SW 1271 (cell line): ENCODE measurements around the gene ADGRD1.
"Not testable (repeated sequence)": the region's sequence is repeated elsewhere in the genome, so short reads cannot be mapped to it uniquely, and the experiment has no call there.

ENCODE experiments used
- DNase-seq, 2 experiments: peaks; one replicate each; lab custom pipeline; 2025; lab: John Stamatoyannopoulos, UW

The ADGRD1 gene

GRCh38 chr12:130987151-130987931 is 33.6 kb downstream of the ADGRD1 start:
- DNase-seq: no peak

DNA sequence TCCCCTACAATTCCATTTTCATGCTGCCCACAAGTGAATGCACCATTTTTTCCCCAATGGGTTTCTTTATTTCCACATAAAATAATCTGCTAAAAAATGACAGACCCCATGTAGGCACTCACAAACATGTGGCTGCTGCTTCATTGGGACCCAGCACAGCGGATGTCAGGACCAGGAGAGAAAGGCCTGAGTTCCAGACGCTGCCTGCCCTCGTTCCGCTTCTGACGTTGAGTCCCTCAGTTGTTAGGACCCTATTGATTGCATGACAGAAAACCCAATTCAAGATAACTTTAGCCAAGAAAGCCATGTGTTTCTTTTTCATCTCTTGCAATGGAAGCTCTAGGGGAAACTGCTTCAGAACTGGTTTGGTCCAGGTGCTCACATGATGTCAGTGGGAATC is 34.6 kb downstream of the ADGRD1 start:
- DNase-seq: no peak

GRCh38 chr12:130988751-130989150 is 35.0 kb downstream of the ADGRD1 start:
- no peak for DNase-seq

GRCh38 chr12:130989391-130989790 is 35.7 kb downstream of the ADGRD1 start:
- no peak for DNase-seq

- no peak for DNase-seq
Observed at GRCh38 chr12:130990034-130990433, 36.3 kb downstream of the ADGRD1 start.

GRCh38 chr12:130992448-130992847 is 38.7 kb downstream of the ADGRD1 start:
- no peak for DNase-seq

DNA sequence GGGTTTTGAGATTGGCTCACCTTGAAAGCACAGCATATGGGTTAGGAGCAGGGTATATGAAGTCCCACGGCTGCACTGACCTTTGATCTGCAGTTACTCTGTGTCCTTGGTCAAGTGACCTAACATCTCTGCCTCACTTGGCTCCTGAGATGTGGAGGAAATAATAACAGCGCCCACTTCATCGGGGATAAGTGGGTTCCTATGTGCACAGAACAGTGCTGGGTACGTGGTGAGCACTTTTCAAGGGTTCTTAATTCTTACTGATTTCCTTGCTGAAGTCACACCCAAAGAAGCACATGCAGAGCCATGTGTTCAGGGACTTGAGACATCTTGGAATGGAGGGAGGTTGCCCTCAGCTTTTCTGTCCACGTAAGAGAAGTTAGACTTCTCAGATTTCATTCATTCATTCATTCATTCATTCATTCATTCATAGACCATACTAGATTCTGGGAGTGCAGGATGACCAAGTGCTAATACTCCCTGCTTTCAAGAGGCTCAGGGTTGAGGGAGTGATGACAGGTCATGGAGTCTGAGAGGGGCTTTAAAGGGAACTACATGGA is 39.4 kb downstream of the ADGRD1 start:
- DNase-seq: no peak

DNA sequence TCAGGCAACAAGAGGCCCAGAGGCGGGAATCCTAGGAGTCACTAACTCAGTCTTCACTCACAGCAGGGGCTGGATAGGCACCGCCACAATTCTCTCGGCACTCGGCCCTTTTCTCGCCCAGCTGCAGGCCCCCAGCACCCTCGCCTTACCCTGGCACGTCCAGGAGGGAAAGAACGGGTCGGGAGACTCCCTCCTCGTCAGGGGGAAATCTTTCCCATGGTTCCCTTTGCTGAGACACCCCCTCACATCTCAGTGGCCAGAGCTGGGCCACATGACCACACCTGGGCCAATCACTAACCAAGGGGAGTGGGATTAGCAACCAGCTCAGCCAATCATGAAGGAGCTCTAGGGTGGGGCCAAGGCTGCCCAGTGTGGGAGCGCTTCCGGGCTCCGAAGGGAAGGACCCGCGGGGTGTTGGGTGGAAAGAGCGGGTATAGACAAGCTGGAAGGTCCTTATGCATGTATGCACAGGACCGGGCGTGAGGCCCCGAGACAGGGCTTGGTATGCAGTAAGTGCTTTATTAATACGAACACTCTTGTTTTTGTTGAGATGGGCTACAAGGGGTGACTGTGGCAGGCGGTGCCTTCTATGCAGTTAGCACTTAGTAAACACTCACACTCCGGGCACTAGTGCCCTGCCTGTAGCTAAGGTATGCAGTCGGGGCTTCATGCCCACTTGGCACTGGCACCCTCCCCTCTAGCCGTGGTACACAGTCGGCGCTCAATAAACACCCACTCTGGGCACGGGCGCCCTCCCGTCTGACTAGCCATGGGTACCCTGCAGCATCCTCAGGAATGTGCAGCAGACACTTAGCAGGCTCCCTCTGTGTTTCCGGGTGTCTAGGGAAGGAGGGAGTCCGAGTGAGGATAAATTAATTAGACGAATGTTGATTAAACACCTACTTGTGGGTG is 40.3 kb downstream of the ADGRD1 start:
- DNase-seq: no peak

DNA sequence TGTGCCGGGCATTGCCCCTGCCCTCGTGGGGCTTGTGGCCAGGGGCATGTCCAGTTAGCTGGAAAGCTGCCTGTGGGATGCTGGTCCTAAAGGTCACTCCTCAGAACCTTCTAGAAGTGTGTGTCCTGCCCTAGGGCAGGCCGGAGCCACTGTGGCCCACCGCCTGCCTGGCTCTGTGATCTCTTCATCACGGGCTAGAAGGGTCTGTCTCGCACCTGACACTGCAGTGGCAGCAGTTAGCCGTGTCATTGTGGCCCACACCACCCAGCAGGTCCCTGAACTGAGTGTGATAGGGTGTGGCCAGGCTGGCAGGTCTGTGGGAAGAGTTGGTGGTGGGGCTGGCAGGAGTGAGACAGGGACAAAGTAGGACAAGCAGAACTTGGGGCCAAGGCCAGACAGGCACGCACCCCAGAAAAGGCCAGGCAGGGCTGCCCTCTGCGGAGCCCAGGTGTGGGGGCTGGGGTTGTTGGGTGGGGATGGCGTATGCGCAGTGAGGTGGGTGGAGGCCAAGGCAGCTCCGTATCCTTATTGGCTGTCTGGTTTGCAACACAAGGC is 41.2 kb downstream of the ADGRD1 start:
- no peak for DNase-seq

- not testable (repeated sequence) for DNase-seq
Observed at GRCh38 chr12:130995386-130995969, 41.8 kb downstream of the ADGRD1 start.

DNA sequence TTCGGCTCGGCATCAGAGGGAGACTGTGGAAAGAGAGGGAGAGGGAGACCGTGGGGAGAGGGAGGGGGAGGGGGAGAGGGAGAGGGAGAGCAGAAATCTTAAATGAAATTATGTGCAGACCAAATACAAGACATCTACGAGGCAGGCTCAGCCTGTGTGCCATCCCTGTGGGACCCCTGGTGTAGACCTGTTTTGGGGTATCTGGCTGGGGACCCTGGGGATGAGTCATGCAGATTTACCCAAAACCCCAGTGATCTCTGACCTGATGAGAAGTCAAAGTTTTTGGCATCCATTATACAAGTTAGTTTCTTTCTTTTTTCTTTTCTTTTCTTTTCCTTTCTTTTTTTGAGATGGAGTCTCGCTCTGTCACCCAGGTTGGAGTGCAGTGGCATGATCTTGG is 44.4 kb downstream of the ADGRD1 start:
- no peak for DNase-seq

- DNase-seq: no peak
Observed at GRCh38 chr12:131000000-131000486, 46.3 kb downstream of the ADGRD1 start.

DNA sequence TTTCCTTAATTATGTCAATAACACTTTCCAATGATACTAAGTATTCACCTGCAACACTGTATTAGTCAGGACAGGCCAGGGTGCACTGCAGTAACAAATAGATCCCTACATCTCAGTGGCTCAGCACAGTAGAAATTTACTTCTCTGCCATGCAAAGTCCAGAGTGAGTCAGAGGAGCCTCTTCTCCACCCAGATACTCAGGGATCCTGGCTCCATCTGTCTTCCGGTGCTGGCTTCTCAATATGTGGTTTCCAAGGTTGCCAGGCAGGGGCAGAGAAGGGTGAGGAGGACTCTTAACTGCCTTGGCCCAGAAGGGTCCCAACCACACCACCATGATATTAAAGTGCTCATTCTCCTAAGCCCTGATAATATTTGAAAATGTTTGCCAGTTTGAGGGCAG is 47.8 kb downstream of the ADGRD1 start:
- no peak for DNase-seq

DNA sequence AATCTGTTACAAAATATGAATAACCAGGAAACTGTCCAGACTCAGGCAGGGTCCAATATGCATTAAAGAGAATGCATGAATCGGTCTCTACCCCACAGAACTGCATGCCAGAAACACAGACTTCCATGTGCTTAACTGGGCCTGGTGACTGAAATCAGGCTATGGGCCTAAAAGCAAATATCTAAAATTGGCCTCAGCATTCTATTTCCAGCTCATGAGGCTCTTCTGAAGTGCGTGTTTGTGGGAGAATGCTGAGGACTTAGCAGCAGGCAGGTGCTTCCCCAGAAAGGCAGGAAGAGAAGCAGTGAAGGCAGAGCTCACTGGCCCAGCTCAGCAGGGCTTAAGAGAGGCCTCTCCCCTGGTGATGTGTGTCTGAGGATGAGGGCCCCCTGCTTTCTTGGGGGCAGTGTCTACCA is 48.5 kb downstream of the ADGRD1 start:
- DNase-seq: no peak

DNA sequence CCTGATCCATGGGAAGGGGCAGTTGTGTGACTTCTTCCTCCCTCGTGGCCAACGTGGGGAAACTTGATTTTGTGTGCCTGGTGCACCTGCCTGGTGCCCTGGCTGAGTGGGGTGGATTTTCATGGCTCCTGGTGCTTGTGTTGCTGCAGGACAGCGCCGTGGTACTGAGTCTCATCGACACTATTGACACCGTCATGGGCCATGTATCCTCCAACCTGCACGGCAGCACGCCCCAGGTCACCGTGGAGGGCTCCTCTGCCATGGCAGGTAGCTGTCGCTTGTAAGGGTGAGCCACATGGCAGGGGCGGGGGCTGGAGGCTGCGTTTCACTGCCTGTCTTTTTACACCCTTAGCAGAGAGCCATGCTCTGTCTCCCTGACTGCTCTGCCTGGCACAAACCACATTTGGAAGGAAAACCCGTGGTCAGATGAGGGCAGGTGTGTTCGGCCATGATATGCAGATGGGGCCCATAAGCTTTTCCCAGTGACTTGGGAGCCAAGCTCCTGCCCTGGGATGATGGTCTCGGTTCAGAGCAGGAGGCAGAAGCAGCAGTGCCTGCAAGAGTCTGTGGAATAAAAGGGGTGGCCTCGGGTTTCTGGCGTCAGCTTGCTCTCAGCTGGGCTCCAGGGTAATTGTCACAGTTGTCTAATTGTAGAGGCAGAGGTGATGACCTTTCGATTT is 49.5 kb downstream of the ADGRD1 start:
- no peak for DNase-seq

DNA sequence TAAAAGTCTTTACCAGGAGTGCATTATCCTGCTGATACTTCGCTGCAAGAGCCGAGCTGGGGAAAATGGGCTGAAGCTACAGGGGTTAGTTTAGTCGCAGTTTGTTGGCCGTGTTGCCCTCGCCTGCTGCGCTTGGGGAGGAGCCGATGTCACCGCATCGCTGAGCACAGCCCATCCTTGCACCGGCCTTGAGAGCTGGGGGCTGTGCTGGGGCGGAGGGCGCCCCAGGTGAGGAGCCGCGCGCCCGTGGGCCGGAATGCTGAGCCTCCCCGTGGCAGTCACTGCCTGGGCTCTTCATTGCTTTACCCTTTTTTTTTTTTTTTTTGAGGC is 50.0 kb downstream of the ADGRD1 start:
- no peak for DNase-seq

GRCh38 chr12:131004166-131004565 is 50.5 kb downstream of the ADGRD1 start:
- DNase-seq: no peak

GRCh38 chr12:131005161-131006035 is 51.7 kb downstream of the ADGRD1 start:
- no peak for DNase-seq

DNA sequence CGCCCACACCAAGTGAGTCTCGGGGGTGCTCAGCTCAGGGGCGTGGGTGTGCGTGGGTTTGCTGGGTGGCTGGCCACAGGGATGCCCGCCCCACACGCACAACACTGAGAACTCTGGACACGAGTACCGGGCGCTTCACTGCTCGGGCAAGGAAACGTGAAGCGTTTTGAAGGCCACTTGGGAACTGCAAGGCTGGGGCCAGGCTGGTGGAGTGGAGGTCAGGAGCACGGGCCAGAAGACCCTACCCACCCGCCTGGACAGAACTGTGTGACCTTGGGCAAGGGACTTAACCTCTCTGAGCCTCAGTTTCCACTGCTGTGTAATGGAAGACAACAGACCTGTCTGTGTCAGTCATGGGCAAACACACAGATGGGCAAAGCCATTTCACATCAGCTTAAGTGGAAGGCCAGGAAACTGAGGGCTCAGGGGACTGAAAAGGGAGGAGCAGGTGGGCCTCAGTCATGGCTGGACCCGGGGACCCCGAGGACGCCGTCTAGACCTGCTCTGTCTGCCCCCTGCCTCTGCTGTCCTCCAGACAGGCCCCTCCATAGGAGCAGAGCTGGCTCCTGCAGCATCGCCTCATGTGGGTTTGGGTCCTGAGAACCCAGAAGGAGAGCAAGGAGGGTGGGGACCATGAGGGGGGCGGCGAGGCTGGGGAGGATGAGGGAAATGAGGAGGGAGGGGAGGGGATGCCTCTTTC is 52.5 kb downstream of the ADGRD1 start:
- DNase-seq: no peak
